GM18511 (cell line): ENCODE results near the gene TIGAR.

Source experiments
- ATAC-seq: cut with Tn5 transposase; IDR thresholded peaks from one replicate; pipeline ENCODE4 v1.9.1; 2021; ENCODE audit warnings: mild to moderate bottlenecking, moderate library complexity; ENCODE audit not compliant: unreplicated experiment

Gene TIGAR

DNA sequence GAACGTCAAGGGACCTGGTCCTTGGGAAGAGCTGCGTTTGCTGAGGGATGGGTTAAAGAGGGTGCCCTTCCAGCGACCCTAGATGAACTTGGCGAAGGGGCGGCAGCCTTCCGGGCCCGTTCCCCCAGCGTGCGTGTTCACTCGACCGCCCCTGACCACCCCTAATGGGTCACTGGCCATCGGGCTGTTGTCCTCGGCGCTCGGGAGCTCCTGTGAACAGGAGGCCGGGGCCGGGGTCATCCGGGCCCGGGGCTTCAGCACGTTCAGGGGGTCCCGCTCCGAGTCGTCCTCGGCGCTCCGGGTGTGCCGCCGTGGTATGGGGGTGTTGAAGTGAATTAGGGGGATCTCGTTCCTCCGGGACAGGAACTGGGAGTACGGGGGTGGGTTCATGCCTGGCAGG is 49.3 kb downstream of the TIGAR start:
- ATAC-seq = no peak

DNA sequence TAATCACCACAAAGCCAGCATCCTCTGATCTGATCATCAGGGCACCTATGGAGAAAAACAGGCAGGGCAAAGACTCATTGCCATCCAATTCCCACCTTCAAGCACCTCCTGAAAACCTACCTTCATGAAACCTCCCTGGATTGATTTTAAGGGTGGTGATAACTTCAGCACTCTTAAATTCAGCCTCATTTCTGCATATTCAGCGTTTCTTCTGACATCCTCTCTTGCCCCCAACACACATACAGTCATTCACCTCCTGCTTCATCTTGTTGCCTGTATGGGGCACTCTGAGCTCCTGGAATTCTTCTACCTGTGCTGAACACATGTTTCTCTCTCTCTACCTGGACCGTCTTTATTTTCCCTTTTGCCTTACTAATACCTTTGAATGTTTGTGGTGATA is 51.6 kb downstream of the TIGAR start:
- no peak for ATAC-seq

DNA sequence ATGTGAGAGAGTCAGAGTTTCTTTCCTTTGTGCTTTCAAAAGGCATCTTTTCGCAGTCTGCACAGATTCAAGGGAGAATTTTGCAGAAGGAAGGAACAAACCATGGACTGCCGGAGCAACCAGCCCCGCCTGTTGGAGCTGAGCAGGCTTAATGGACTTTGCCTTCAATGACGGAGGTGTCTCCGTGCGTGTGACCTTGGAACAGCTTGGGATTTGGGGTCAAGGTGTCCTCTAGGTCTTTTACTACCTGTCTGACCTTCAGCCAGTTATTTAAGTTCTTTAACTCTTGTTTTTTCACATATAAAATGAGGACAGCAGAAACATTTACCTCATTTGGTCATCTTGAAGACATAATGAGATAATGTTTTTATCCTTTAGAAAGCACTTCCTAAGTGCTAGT is 54.4 kb downstream of the TIGAR start:
- no peak for ATAC-seq

DNA sequence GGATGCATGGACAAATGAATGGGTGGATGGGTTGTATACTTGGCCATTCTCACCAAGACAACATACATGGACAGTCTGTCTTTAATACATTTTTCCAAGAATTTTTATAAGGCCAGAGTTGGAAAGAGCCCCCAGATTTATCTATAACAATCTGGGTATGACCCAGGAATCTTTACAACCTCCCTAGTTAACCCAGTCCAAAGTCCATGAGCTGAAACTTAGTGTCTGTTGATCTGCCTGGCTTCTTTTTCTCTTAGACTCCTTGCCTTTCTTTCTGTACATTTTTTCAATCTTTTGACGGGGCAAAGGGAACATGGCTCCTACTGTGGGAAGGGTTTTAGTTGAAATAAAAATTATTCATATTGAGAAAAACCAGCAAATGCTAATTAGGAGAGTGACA is 57.8 kb downstream of the TIGAR start:
- ATAC-seq = no peak

DNA sequence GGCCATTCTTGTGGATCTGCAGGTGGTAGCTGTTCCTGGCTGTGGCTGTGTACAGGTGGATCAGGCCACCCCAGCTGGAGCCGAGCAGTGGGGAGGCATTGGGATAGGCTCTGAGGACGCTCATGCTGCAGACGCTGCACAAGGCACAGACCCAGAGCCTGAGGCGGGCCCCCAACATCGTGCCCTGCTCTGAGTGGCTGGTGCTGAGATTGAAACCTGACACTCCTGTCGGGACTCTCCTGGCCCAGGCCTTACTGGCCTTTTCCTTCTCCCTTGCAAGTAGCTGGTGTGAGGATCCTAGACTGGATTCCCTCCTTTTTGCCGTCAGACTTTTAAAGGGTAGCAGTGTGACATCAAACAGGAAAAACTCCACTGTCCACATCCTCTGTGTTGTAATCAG is 58.4 kb downstream of the TIGAR start, which contains the start of gene FGF23:
FGF23 (minus strand) TSS at position 308 of the 400 bp plus-strand sequence; CDS start at position 178, 130 bp downstream.
- ATAC-seq = no peak

DNA sequence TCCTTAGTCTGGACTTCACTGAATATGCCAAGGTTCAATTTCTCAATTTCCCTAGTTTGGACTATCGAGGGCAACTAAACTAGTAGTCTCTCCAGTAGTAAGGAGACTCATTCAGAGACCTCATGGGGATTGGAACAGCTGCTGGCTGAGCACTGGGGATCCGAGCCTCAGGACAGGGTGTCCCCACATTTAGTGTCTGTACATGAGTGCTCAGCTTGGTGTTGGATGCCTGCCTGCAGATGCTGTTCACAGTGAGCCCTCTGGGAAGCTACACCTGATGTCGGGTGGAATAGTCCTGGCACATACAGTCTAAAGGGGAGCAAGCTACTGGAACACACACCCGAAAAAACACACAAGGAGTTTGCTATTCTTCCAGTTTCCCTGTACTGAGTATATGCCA is 59.3 kb downstream of the TIGAR start:
- no peak for ATAC-seq

DNA sequence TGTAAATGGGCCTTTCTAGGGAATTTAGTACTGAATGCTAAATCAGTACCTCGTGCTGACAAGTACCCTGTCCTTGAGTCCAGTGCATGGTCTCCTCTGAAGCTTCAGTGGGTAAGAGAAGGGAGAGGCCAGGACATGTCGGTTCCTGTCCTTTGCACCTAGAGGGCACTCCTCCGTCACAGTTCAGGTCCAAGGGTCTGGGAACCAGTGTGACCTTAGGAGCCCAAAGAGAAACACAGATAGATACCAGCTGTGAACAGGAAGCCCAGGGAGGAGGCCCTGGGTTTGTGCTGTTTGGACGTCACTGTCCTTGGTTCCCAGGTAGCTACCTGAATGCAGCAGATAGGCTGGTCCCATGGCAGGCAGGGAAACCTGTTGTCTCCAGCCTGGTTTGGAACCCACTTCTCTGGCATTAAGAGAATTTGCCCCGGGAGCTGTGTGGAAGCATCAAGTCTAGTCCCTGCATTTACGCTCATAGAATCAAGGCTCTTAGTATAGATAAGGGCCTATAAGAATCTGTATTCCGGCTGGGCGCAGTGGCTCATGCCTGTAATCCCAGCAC is 62.4 kb downstream of the TIGAR start:
- no peak for ATAC-seq

DNA sequence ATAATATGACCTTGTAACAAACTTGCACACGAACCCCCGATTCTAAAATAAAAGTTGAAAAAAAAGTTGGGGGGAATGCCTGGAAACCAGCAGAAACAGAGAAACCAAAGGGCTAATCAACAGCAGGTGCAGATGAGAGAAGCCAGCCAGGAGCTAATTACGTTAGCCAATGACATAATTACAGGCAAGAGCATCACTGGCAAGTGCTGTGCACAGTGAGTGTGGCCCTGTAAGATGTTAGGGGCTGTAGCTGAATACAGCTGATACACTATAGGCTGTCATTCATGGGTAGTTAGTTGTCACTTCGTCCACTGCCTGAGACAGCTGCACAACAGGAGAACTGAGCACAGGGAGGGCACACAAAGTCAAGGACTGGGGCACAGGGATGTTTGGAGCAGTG is 65.8 kb downstream of the TIGAR start:
- no peak for ATAC-seq

DNA sequence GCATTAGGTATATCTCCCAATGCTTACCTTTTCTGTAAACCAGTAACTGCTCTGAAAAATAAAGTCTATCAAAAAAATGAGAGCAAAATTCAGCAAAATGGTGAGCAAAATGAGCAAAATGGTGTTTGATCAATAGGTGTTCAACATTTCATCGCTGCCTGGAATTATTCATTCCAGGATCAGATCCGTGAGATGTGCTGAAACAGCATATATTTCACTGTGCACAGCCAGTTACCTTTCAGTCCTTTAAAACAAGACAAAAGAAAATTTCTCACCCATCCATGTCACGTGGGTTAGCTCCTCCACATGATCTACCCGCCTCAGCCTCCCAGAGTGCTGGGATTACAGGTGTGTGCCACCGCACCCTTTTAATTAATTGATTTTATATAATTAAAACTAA is 66.6 kb downstream of the TIGAR start:
- no peak for ATAC-seq

DNA sequence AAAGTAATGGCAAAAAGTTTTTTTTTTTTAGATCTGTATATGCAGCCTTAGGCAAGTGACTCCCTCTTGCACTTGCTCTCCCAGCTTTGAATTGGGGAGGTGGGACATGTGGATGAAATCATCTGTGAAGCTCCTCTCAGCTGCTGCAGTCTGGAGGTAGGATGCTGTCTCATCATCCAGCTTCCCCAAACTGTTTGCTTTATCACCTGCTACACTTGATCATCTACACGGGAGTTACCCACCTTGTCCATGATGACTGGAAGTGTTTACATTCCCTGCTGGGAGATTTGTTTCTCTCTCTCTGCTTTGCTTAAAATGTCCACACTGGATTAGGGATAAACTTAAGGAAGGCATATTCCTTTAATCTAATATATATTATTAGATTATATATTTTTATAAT is 67.0 kb downstream of the TIGAR start:
- no peak for ATAC-seq

DNA sequence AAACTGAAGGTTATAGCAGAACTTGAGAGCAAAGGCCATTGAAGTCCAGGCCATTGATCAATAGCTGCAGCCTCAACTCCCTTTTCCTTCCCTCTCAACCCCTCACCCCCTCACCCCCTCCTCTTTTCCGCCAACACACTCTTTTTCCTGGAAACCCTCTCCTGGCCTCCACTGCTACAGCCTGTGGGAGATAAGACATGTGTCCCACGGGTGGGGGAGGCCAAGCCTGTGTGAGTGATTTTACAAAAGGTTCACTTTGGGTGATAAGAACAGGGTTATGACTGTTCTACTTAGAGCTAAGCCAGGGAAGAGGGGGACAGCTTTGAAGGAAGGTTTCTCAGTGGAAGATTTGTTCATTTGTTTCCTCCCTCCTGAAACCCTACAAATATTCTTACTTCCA is 67.6 kb downstream of the TIGAR start:
- no peak for ATAC-seq

DNA sequence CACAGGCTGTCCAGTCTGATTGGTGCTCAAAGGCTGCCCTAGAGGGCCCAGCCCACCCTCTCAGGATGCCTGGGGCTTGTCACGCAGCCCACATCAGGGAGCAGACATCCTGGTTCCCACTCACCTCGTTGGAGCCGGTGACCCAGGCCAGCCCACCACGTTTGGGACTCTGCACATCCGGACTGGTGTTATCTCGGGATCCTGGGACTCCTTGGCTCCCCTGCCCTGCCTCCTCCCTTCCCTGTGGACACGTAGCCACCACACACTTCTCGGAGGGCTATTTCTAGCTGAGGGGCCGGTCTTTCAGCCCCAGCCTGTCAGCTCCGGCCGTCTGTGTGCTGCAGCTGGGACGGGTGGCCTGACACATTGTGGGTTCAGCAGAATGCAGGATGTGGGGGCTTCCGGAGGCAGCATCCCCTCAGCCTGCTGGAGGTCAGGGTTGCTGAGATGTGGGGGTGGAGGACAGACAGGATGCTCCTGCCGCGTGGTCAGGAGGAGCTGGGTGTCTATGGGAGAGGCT is 71.3 kb downstream of the TIGAR start:
- no peak for ATAC-seq

DNA sequence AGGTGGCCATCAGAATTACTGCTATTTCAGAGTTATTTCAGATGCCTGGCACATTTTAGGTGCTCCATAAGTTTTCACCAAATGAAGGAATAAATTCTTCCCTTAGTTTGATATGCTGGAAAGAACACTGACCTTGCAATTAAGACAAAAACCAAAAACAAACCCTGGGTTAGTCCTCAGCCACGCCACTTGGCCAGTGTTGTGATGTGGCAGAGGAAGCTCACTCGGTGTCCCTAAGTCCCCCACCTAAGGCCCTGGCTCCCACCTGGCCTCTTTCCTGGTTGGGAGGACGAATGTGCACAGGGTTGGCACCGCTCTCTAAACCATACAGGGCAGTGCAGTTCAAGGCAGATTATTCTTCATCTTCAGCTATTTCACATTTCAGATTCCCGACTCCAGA is 72.2 kb downstream of the TIGAR start:
- ATAC-seq = no peak

DNA sequence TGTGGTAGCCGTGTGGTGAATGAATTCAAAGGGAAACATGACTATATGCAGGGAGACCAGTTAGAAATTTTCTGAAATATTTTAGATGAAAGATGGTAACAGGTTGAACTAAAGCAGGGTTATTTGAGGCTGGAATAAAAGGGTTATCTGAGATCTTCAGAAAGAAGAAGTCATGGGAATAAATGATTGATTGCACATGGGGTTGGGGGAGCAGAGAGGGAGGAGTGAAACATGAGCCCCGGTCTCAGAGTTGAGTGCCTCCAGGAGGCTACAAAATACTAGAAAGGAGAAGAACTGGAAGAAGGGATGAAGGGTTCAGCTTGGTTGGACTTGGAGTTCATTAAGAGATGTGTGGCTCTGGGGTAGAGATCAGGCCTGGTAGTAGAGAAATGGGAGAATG is 74.8 kb downstream of the TIGAR start:
- ATAC-seq = no peak

DNA sequence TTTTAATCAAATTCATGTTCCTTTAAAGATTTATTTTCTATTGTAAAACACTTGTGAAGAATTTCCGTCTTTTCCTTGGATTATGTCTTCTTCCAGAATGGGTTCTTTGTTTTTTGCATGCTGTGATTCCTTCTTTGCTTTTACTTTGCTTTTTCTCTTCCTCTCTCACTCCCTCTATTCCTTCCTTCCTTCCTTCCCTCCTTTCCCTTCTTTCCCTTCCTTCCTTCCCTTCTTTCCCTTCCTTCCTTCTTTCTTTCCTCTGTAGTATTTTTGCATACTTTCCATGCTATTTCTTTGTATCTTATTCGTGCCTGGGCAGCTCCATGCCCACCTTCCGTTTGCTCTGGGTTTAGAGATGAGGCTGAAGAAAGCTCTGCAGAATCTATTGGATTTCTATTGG is 80.1 kb downstream of the TIGAR start:
- ATAC-seq = no peak

DNA sequence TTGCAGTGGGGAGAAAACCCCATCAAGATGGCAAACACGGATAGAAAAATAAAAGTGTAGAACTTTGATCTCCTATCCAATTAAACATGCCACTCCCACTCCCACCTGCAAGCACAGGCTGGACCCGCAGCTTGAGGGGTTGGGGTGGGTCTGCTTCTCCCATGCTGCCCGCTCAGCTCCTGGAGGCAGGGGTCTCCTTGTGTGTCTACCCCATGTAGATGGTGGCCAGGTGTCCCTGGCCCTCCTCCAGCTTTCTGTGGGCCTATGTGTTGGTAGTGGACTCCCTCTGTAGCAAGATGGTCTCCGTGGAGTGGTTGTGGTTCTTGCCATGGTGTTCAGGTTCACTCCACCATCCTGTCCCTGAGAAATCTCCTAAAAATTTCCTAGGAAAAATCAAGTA is 82.0 kb downstream of the TIGAR start:
- no peak for ATAC-seq
